ENCODE data around the gene SDK1. TPM values are rescaled to one million over a fixed set of nuclear protein-coding genes. Genes with fewer than 3 reads are reported as not detected.

Gene SDK1
- total and polyA plus RNA-seq, 2 experiments from 2014 or later: 2.1 to 10.0 TPM

- Mint-ChIP-seq H3K27me3 (ENCODE audit: insufficient read depth, low read depth, poor library complexity) (no peaks in the 10 kb centered on the region), H3K4me3 (no peak overlapping the region), H3K9me3 (peaks cover 18% of the 10 kb centered on the region), H3K36me3 (ENCODE audit: low read depth) (peaks cover 3% of the 10 kb centered on the region; the same call in 2 of the 3 replicates), H3K4me1 (peaks cover 9% of the 10 kb centered on the region; the same call in 2 of the 3 replicates), H3K27ac (no peak overlapping the region)
- Histone ChIP-seq H4K20me1 (replicated peaks; ENCODE audit: insufficient read depth) (no peaks in the 10 kb centered on the region), H3K27me3 (ENCODE audit: insufficient read depth) (no peaks in the 10 kb centered on the region), H3K9me2 (ENCODE audit: insufficient read depth) (no peaks in the 10 kb centered on the region), H3K36me3 (ENCODE audit: insufficient read depth) (no peaks in the 10 kb centered on the region), H3K27ac (ENCODE audit: low read depth) (no peak overlapping the region), H3K4me1 (ENCODE audit: insufficient read depth) (no peaks in the 10 kb centered on the region), H3K4me3 (no peak overlapping the region), H3F3A (replicated peaks; ENCODE audit: low read depth) (no peaks in the 10 kb centered on the region), H2AFZ (no peak overlapping the region), H3K4me2 (no peak overlapping the region), H3K79me2 (replicated peaks; ENCODE audit: insufficient read depth) (no peaks in the 10 kb centered on the region)
- no peak for DNase-seq (ENCODE audit: low spot score)
- TF ChIP-seq CREB1 (CRISPR knock-in tag; IDR thresholded peaks at IDR 0.05; ENCODE audit: low read depth) (no peak), NANOG (IDR thresholded peaks at IDR 0.05; ENCODE audit: borderline replicate concordance) (no peak), ETS1 (IDR thresholded peaks at IDR 0.05) (no peak), REST (IDR thresholded peaks at IDR 0.05; ENCODE audit: unreplicated experiment) (no peak), EZH2phosphoT487 (IDR thresholded peaks at IDR 0.05; ENCODE audit: unreplicated experiment) (no peak), JUNB (IDR thresholded peaks at IDR 0.05; ENCODE audit: unreplicated experiment) (no peak), ZNF114 (CRISPR knock-in tag; IDR thresholded peaks at IDR 0.05) (no peak), POLR2AphosphoS5 (IDR thresholded peaks at IDR 0.05; ENCODE audit: low read depth) (no peak)
- no peak for ATAC-seq
Measured at GRCh38 chr7:3780016-3780415, 479.0 kb downstream of the SDK1 start.

GRCh38 chr7:3780525-3780924 lies 479.5 kb downstream of the SDK1 start:
- Histone ChIP-seq H3F3A (replicated peaks; ENCODE audit: low read depth) (no peaks in the 10 kb centered on the region), H3K27ac (ENCODE audit: low read depth) (no peak overlapping the region), H3K27me3 (ENCODE audit: insufficient read depth) (no peaks in the 10 kb centered on the region), H2AFZ (no peak overlapping the region), H3K4me3 (no peak overlapping the region), H3K9me2 (ENCODE audit: insufficient read depth) (no peaks in the 10 kb centered on the region), H3K4me1 (ENCODE audit: insufficient read depth) (no peaks in the 10 kb centered on the region), H3K4me2 (no peak overlapping the region), H3K36me3 (ENCODE audit: insufficient read depth) (no peaks in the 10 kb centered on the region), H3K79me2 (replicated peaks; ENCODE audit: insufficient read depth) (no peaks in the 10 kb centered on the region), H4K20me1 (replicated peaks; ENCODE audit: insufficient read depth) (no peaks in the 10 kb centered on the region)
- Mint-ChIP-seq H3K27me3 (ENCODE audit: insufficient read depth, low read depth, poor library complexity) (no peaks in the 10 kb centered on the region), H3K36me3 (ENCODE audit: low read depth) (peaks cover 3% of the 10 kb centered on the region; the same call in 2 of the 3 replicates), H3K27ac (no peak overlapping the region), H3K4me1 (peaks cover 9% of the 10 kb centered on the region; the same call in 2 of the 3 replicates), H3K9me3 (peaks cover 18% of the 10 kb centered on the region), H3K4me3 (no peak overlapping the region)
- DNase-seq (ENCODE audit: low spot score) (peak; percentile 15), ATAC-seq (no peak)
- TF ChIP-seq REST (IDR thresholded peaks at IDR 0.05; ENCODE audit: unreplicated experiment) (no peak), CTCF (conservative IDR thresholded peaks at IDR 0.05; ENCODE audit: low read depth in 2 of 2) (peak; percentile 18 to 64; a peak in 2 of 4 replicates), ZNF331 (CRISPR knock-in tag; IDR thresholded peaks at IDR 0.05; ENCODE audit: low read depth) (no peak)

All from GM23338 (cell line).